GM23338 (cell line): ENCODE results near the gene KRT79. TPM values are rescaled to one million over a fixed set of nuclear protein-coding genes. Genes with fewer than 3 reads are reported as not detected.

ENCODE experiments used
- ATAC-seq: fragments of 200-7000 bp; cut with Tn5 transposase; 3 replicates; pipeline ENCODE4 v1.9.1; 2020
- DNase-seq: peaks from one replicate; pipeline ENCODE4 v3.0.0-alpha.2; 2015; ENCODE audit warnings: low spot score
- H2AFZ ChIP-seq: fragments of 200-600 bp; sonication (generic); 2 replicates; pipeline ENCODE4 v1.8.0; 2016; ENCODE audit warnings: antibody characterized with exemption, mild to moderate bottlenecking, moderate library complexity
- H3F3A ChIP-seq: fragments of 200-600 bp; sonication (generic); replicated peaks from 2 replicates; pipeline ENCODE4 v1.8.0; 2017; ENCODE audit warnings: antibody characterized with exemption, mixed run types, low read depth
- H3K27ac ChIP-seq: fragments of 200-600 bp; sonication (generic); 2 replicates; pipeline ENCODE4 v1.6.1; 2016; ENCODE audit warnings: low read depth
- H3K27me3 ChIP-seq: fragments of 200-600 bp; sonication (generic); 2 replicates; pipeline ENCODE4 v1.8.0; 2016; ENCODE audit warnings: mild to moderate bottlenecking, mixed run types, moderate library complexity; ENCODE audit not compliant: insufficient read depth
- H3K36me3 ChIP-seq: fragments of 200-600 bp; sonication (generic); 2 replicates; pipeline ENCODE4 v1.8.0; 2016; ENCODE audit warnings: mild to moderate bottlenecking; ENCODE audit not compliant: insufficient read depth
- H3K4me1 ChIP-seq: fragments of 200-600 bp; sonication (generic); 2 replicates; pipeline ENCODE4 v1.8.0; 2016; ENCODE audit warnings: mild to moderate bottlenecking, moderate library complexity; ENCODE audit not compliant: insufficient read depth
- H3K4me2 ChIP-seq: fragments of 200-600 bp; sonication (generic); 2 replicates; pipeline ENCODE4 v1.7.1; 2017; ENCODE audit warnings: mixed run types
- H3K4me3 ChIP-seq: fragments of 200-600 bp; sonication (generic); 2 replicates; pipeline ENCODE4 v1.6.1; 2016; ENCODE audit warnings: mixed run types
- H3K79me2 ChIP-seq: fragments of 200-600 bp; sonication (generic); replicated peaks from 2 replicates; pipeline ENCODE4 v1.8.0; 2017; ENCODE audit warnings: mild to moderate bottlenecking; ENCODE audit not compliant: insufficient read depth
- H3K9me2 ChIP-seq: fragments of 200-600 bp; sonication (generic); 2 replicates; pipeline ENCODE4 v1.8.0; 2017; ENCODE audit not compliant: insufficient read depth
- H4K20me1 ChIP-seq: fragments of 200-600 bp; sonication (generic); replicated peaks from 2 replicates; pipeline ENCODE4 v1.8.0; 2017; ENCODE audit warnings: mild to moderate bottlenecking; ENCODE audit not compliant: insufficient read depth
- H3K27ac Mint-ChIP-seq: 2 replicates; pipeline ENCODE4 v1.8.0; 2020; ENCODE audit warnings: inconsistent platforms, mild to moderate bottlenecking, moderate library complexity, mixed read lengths
- H3K27me3 Mint-ChIP-seq: 3 replicates; pipeline ENCODE4 v1.8.0; 2022; ENCODE audit warnings: low read depth, mild to moderate bottlenecking, moderate library complexity, mixed read lengths, inconsistent platforms; ENCODE audit not compliant: insufficient read depth, poor library complexity
- H3K36me3 Mint-ChIP-seq: 3 replicates; pipeline ENCODE4 v1.8.0; 2021; ENCODE audit warnings: low read depth, mild to moderate bottlenecking, inconsistent platforms, moderate library complexity, mixed read lengths
- H3K4me1 Mint-ChIP-seq: 3 replicates; pipeline ENCODE4 v1.8.0; 2020; ENCODE audit warnings: mild to moderate bottlenecking, inconsistent platforms, mixed read lengths
- H3K4me3 Mint-ChIP-seq: 3 replicates; pipeline ENCODE4 v1.8.0; 2021; ENCODE audit warnings: moderate library complexity, mild to moderate bottlenecking, inconsistent platforms, mixed read lengths
- H3K9me3 Mint-ChIP-seq: 3 replicates; pipeline ENCODE4 v1.8.0; 2020; ENCODE audit warnings: moderate library complexity, mild to moderate bottlenecking, inconsistent platforms, mixed read lengths
- CREB1 ChIP-seq: fragments of 250-450 bp; sonication (Bioruptor Pico); IDR thresholded peaks from 2 replicates; pipeline ENCODE4 v1.5.0; 2020; ENCODE audit warnings: low read depth, mild to moderate bottlenecking, moderate library complexity
- CTCF ChIP-seq, 2 experiments: fragments of 200-600 bp in 1 of 2; sonication (generic) in 1 of 2; conservative IDR thresholded peaks; 2 replicates each; pipeline versions ENCODE4 v1.5.1 to v1.6.1; 2016 to 2017; ENCODE audit warnings: antibody characterized with exemption in 2 of 2, low read depth in 2 of 2, mild to moderate bottlenecking in 2 of 2, moderate library complexity in 1 of 2
- ETS1 ChIP-seq: IDR thresholded peaks from 2 replicates; pipeline ENCODE4 v1.6.1; 2016; ENCODE audit warnings: antibody characterized with exemption
- EZH2 ChIP-seq: fragments of 200-600 bp; sonication (generic); IDR thresholded peaks from one replicate; pipeline ENCODE4 v1.8.0; 2017; ENCODE audit warnings: antibody characterized with exemption, mild to moderate bottlenecking, low read depth; ENCODE audit not compliant: unreplicated experiment
- EZH2phosphoT487 ChIP-seq: fragments of 200-600 bp; sonication (generic); IDR thresholded peaks from one replicate; pipeline ENCODE4 v1.8.1; 2018; ENCODE audit warnings: antibody characterized with exemption; ENCODE audit not compliant: unreplicated experiment
- JUNB ChIP-seq: IDR thresholded peaks from one replicate; pipeline ENCODE4 v1.6.1; 2016; ENCODE audit warnings: antibody characterized with exemption; ENCODE audit not compliant: unreplicated experiment
- NANOG ChIP-seq: IDR thresholded peaks from 2 replicates; pipeline ENCODE4 v1.6.1; 2016; ENCODE audit warnings: antibody characterized with exemption, borderline replicate concordance
- POLR2AphosphoS5 ChIP-seq: IDR thresholded peaks from 2 replicates; pipeline ENCODE4 v1.6.1; 2016; ENCODE audit warnings: antibody characterized with exemption, low read depth
- REST ChIP-seq: IDR thresholded peaks from one replicate; pipeline ENCODE4 v1.6.1; 2018; ENCODE audit warnings: antibody characterized with exemption; ENCODE audit not compliant: unreplicated experiment
- STAT1 ChIP-seq: IDR thresholded peaks from one replicate; pipeline ENCODE4 v1.6.1; 2016; ENCODE audit warnings: antibody characterized with exemption; ENCODE audit not compliant: unreplicated experiment
- ZNF114 ChIP-seq: fragments of 250-450 bp; sonication (Bioruptor Pico); IDR thresholded peaks from 2 replicates; pipeline ENCODE4 v1.5.0; 2020; ENCODE audit warnings: mild to moderate bottlenecking, moderate library complexity
- ZNF331 ChIP-seq: fragments of 250-450 bp; sonication (Bioruptor Pico); IDR thresholded peaks from 2 replicates; pipeline ENCODE4 v1.5.0; 2020; ENCODE audit warnings: low read depth, mild to moderate bottlenecking, moderate library complexity
- ZNF462 ChIP-seq: fragments of 250-450 bp; sonication (Bioruptor Pico); IDR thresholded peaks from 2 replicates; pipeline ENCODE4 v1.5.0; 2020; ENCODE audit warnings: mild to moderate bottlenecking, moderate library complexity
- polyA plus RNA-seq: library from polyadenylated mRNA; unstranded; fragments of >200 nt; fragmentation: Nextera tagmentation; extraction: Ambion mirVana; gene quantifications from 2 replicates; pipeline ENCODE4 v1.2.1, GENCODE V29; 2016
- total RNA-seq: library from RNA; depleted of rRNA; stranded (reverse); fragments of >200 nt; shearing (Covaris generic); gene quantifications from 2 replicates; pipeline ENCODE4 v1.2.3, GENCODE V29; 2014

KRT79 gene
- total and polyA plus RNA-seq, 2 experiments from 2014 or later = 0.21 TPM; not detected in 1

GRCh38 chr12:52876372-52876771 is 42.3 kb upstream of the KRT79 start:
- H3K27me3 Mint-ChIP-seq = peaks cover 13% of the 10 kb centered on the region
- H3K36me3 Mint-ChIP-seq = no peaks in the 10 kb centered on the region
- H3K4me1 Mint-ChIP-seq = peaks cover 29% of the 10 kb centered on the region
- no peak for TF ChIP-seq ETS1
- TF ChIP-seq CREB1 (CRISPR knock-in tag) = no peak
- no peak for TF ChIP-seq JUNB
- no peak for TF ChIP-seq ZNF331 (CRISPR knock-in tag)
- TF ChIP-seq STAT1 = no peak
- no peak for TF ChIP-seq ZNF114 (CRISPR knock-in tag)
- TF ChIP-seq EZH2phosphoT487 = no peak
- TF ChIP-seq CTCF (conservative IDR thresholded peaks at IDR 0.05; ENCODE audit: low read depth in 2 of 2) = no peak
- no peak for TF ChIP-seq ZNF462
- no peak for TF ChIP-seq EZH2
- no peak for TF ChIP-seq REST
- no peak for TF ChIP-seq POLR2AphosphoS5
- no peak for TF ChIP-seq NANOG
- H3K9me3 Mint-ChIP-seq = no peaks in the 10 kb centered on the region
- ATAC-seq (no peak), DNase-seq (no peak)
- Histone ChIP-seq H3K27me3 (peaks cover 26% of the 10 kb centered on the region), H3K4me2 (no peak overlapping the region), H3K9me2 (no peaks in the 10 kb centered on the region), H3K27ac (no peak overlapping the region), H3K4me3 (no peak overlapping the region), H4K20me1 (no peaks in the 10 kb centered on the region), H2AFZ (no peak overlapping the region), H3K4me1 (no peaks in the 10 kb centered on the region; the same call in 1 of the 2 replicates), H3F3A (peaks cover 3% of the 10 kb centered on the region; the same call in 1 of the 2 replicates), H3K36me3 (no peaks in the 10 kb centered on the region), H3K79me2 (no peaks in the 10 kb centered on the region)
- no peak overlapping the region for H3K27ac Mint-ChIP-seq
- H3K4me3 Mint-ChIP-seq = no peak overlapping the region
